Measurements from ENCODE around the gene LRRC4B.

Gene LRRC4B

GRCh38 chr19:50488389-50489194 lies 79.6 kb downstream of the LRRC4B start (continued):
- no peak for TF ChIP-seq ZFP37 (tag by site-specific recombination; IDR thresholded peaks at IDR 0.05)

GRCh38 chr19:50486823-50487515 lies 81.3 kb downstream of the LRRC4B start:
- no peak overlapping the region for H3K27ac ChIP-seq (ENCODE audit: extremely low read depth, low read depth, low read length)
- peaks cover 6 to 45% of the 10 kb centered on the region in 2 experiments; a peak in 2 of 3 replicates for H3K36me3 ChIP-seq (ENCODE audit: control insufficient read depth in 2 of 2, insufficient read depth in 1 of 2, low read length in 2 of 2)
- ChIA-PET POLR2A (no interaction called here), CTCF (interaction anchor here (0.6 to 1.2 kb wide), 7 partner anchors 8 to 168 kb away, joined by 3 to 8 read pairs (median 3); no protein-coding TSS in a partner anchor)
- H3K4me1 ChIP-seq (ENCODE audit: control insufficient read depth, insufficient read depth, low read length), result no peaks in the 10 kb centered on the region
- H3K9me3 ChIP-seq (ENCODE audit: control insufficient read depth, insufficient read depth, low read depth, low read length), result no peaks in the 10 kb centered on the region
- H3K4me3 ChIP-seq (ENCODE audit: low read depth, low read length), result no peak overlapping the region
- TF ChIP-seq ZNF670 (tag by site-specific recombination; IDR thresholded peaks at IDR 0.05; ENCODE audit: low read depth) (no peak), ZBTB1 (tag by site-specific recombination; IDR thresholded peaks at IDR 0.05) (no peak), ZNF211 (tag by site-specific recombination; IDR thresholded peaks at IDR 0.05; ENCODE audit: low read depth) (no peak), ZNF112 (tag by site-specific recombination; IDR thresholded peaks at IDR 0.05) (no peak), SCRT2 (tag by site-specific recombination; IDR thresholded peaks at IDR 0.05) (0 out of 2 replicates have a peak, but pooled peaks have one; percentile 24), ZNF23 (tag by site-specific recombination; IDR thresholded peaks at IDR 0.05; ENCODE audit: borderline replicate concordance) (no peak), ZNF792 (tag by site-specific recombination; IDR thresholded peaks at IDR 0.05) (no peak), ZNF391 (tag by site-specific recombination; IDR thresholded peaks at IDR 0.05; ENCODE audit: borderline replicate concordance, low read depth) (no peak), ZFP3 (tag by site-specific recombination; IDR thresholded peaks at IDR 0.05; ENCODE audit: low read depth) (no peak), CTCF (tag by site-specific recombination; IDR thresholded peaks at IDR 0.05) (peak; percentile 47; the same call in 1 of the 2 replicates), MYNN (tag by site-specific recombination; IDR thresholded peaks at IDR 0.05; ENCODE audit: borderline replicate concordance) (no peak), ZNF121 (tag by site-specific recombination; IDR thresholded peaks at IDR 0.05) (no peak), ZSCAN30 (tag by site-specific recombination; IDR thresholded peaks at IDR 0.05) (no peak), ZNF2 (tag by site-specific recombination; IDR thresholded peaks at IDR 0.05) (no peak), ZNF169 (tag by site-specific recombination; IDR thresholded peaks at IDR 0.05) (no peak), REST (tag by site-specific recombination; IDR thresholded peaks at IDR 0.05) (no peak), WT1 (tag by site-specific recombination; IDR thresholded peaks at IDR 0.05) (no peak), SETDB1 (IDR thresholded peaks at IDR 0.05; ENCODE audit: insufficient read length, low read length) (peak; percentile 92), PRDM2 (tag by site-specific recombination; IDR thresholded peaks at IDR 0.05; ENCODE audit: borderline replicate concordance) (no peak), ZNF266 (tag by site-specific recombination; IDR thresholded peaks at IDR 0.05; ENCODE audit: low read depth) (no peak), ZNF140 (tag by site-specific recombination; IDR thresholded peaks at IDR 0.05) (0 out of 2 replicates have a peak, but pooled peaks have one; percentile 11), ZNF223 (tag by site-specific recombination; IDR thresholded peaks at IDR 0.05) (no peak), ZNF366 (tag by site-specific recombination; conservative IDR thresholded peaks at IDR 0.05) (no peak), ZNF529 (tag by site-specific recombination; IDR thresholded peaks at IDR 0.05; ENCODE audit: insufficient replicate concordance) (no peak)
